ENCODE results near the gene CLPTM1. TPM values are rescaled to one million over a fixed set of nuclear protein-coding genes. Genes with fewer than 3 reads are reported as not detected.
A peak's percentile ranks its signal among the peaks of the same experiment; 100 is the strongest.

The CLPTM1 gene
- total RNA-seq, 1 donor from 2014 or later = 98.8 TPM

- Mint-ChIP-seq H3K4me3 (ENCODE audit: low read depth) (peak within 1 kb of the TSS; percentile 91), H3K27ac (peak within 1 kb of the TSS; percentile 99), H3K9me3 (ENCODE audit: low read depth) (no peaks in the 10 kb centered on the region), H3K27me3 (peaks cover 4% of the 10 kb centered on the region), H3K4me1 (ENCODE audit: low read depth) (peaks cover 1% of the 10 kb centered on the region), H3K36me3 (ENCODE audit: insufficient read depth) (no peaks in the 10 kb centered on the region)
- TF ChIP-seq, protein P1, sequence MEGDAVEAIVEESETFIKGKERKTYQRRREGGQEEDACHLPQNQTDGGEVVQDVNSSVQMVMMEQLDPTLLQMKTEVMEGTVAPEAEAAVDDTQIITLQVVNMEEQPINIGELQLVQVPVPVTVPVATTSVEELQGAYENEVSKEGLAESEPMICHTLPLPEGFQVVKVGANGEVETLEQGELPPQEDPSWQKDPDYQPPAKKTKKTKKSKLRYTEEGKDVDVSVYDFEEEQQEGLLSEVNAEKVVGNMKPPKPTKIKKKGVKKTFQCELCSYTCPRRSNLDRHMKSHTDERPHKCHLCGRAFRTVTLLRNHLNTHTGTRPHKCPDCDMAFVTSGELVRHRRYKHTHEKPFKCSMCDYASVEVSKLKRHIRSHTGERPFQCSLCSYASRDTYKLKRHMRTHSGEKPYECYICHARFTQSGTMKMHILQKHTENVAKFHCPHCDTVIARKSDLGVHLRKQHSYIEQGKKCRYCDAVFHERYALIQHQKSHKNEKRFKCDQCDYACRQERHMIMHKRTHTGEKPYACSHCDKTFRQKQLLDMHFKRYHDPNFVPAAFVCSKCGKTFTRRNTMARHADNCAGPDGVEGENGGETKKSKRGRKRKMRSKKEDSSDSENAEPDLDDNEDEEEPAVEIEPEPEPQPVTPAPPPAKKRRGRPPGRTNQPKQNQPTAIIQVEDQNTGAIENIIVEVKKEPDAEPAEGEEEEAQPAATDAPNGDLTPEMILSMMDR (IDR thresholded peaks at IDR 0.05; ENCODE audit: unreplicated experiment) = no peak
- peak; percentile 93 for DNase-seq (ENCODE audit: low spot score, unreplicated experiment)
Measured at GRCh38 chr19:45001087-45001739, 46.0 kb downstream of the CLPTM1 start, which contains the start of gene RELB. TSS of gene RELB (plus strand) at chr19:45001464. CDS start at chr19:45001580, 116 bp downstream.

GRCh38 chr19:45003485-45003884, 48.3 kb downstream of the CLPTM1 start:
- Mint-ChIP-seq H3K27me3 (no peaks in the 10 kb centered on the region), H3K4me3 (ENCODE audit: low read depth) (no peak overlapping the region), H3K27ac (no peak overlapping the region), H3K36me3 (ENCODE audit: insufficient read depth) (no peaks in the 10 kb centered on the region), H3K9me3 (ENCODE audit: low read depth) (no peaks in the 10 kb centered on the region), H3K4me1 (ENCODE audit: low read depth) (peaks cover 1% of the 10 kb centered on the region)
- TF ChIP-seq, protein P1 (IDR thresholded peaks at IDR 0.05; ENCODE audit: unreplicated experiment) = no peak
- no peak for DNase-seq (ENCODE audit: low spot score, unreplicated experiment)

- Mint-ChIP-seq H3K36me3 (ENCODE audit: insufficient read depth) (peaks cover 2% of the 10 kb centered on the region), H3K27me3 (no peaks in the 10 kb centered on the region), H3K4me1 (ENCODE audit: low read depth) (peaks cover 1% of the 10 kb centered on the region), H3K9me3 (ENCODE audit: low read depth) (no peaks in the 10 kb centered on the region), H3K27ac (no peak overlapping the region), H3K4me3 (ENCODE audit: low read depth) (no peak overlapping the region)
- TF ChIP-seq, protein P1 (IDR thresholded peaks at IDR 0.05; ENCODE audit: unreplicated experiment) = no peak
- DNase-seq (ENCODE audit: low spot score, unreplicated experiment) = no peak
Measured at GRCh38 chr19:45005787-45006186, 50.6 kb downstream of the CLPTM1 start.

- TF ChIP-seq, protein P1 (IDR thresholded peaks at IDR 0.05; ENCODE audit: unreplicated experiment) = no peak
- Mint-ChIP-seq H3K27me3 (no peaks in the 10 kb centered on the region), H3K27ac (no peak overlapping the region), H3K4me3 (ENCODE audit: low read depth) (no peak overlapping the region), H3K4me1 (ENCODE audit: low read depth) (no peaks in the 10 kb centered on the region), H3K9me3 (ENCODE audit: low read depth) (no peaks in the 10 kb centered on the region), H3K36me3 (ENCODE audit: insufficient read depth) (peaks cover 2% of the 10 kb centered on the region)
- no peak for DNase-seq (ENCODE audit: low spot score, unreplicated experiment)
Measured at GRCh38 chr19:45008552-45008951, 53.4 kb downstream of the CLPTM1 start.

DNA sequence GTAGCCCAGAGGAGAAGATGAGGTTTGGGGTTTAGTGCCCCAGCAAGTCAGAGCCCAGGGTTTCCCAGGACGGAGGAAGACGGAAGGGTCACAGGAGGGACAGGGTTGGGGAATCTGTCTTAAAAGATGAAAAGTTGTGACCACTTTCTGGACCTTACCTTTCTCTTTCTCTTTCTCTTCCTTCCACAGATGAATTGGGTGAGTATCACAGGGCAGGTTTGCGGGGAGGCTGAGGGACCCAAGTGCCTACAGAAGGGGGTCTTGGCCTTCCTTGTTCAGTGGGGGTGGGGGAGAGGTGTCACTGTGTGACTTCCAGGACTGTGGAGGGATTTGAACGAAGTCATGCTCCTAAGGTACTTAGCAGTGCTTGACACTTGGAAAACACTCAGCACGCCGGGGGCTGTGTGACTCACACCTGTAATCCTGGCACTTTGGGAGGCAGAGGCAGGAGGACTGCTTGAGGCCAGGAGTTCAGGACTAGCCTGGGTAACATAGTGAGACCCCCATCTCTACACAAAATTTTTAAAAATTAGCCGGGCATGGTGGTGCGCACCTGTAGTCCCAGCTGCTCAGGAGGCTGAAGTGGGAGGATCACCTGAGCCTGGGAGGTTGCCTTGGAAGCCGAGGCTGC, 54.6 kb downstream of the CLPTM1 start:
- Mint-ChIP-seq H3K9me3 (ENCODE audit: low read depth) (no peaks in the 10 kb centered on the region), H3K27ac (no peak overlapping the region), H3K4me3 (ENCODE audit: low read depth) (no peak overlapping the region), H3K4me1 (ENCODE audit: low read depth) (no peaks in the 10 kb centered on the region), H3K27me3 (no peaks in the 10 kb centered on the region), H3K36me3 (ENCODE audit: insufficient read depth) (peaks cover 2% of the 10 kb centered on the region)
- no peak for DNase-seq (ENCODE audit: low spot score, unreplicated experiment)
- TF ChIP-seq, protein P1 (IDR thresholded peaks at IDR 0.05; ENCODE audit: unreplicated experiment) = no peak

Data from progenitor cell of endocrine pancreas (in vitro differentiated cells).